PFSK-1 (cell line): ENCODE measurements around the gene AKAP8L.

ENCODE experiments used
- FOXP2 ChIP-seq: optimal IDR thresholded peaks from 2 replicates; pipeline ENCODE3; 2011; ENCODE audit warnings: borderline replicate concordance, control low read depth, inconsistent platforms; ENCODE audit not compliant: insufficient read depth; ENCODE audit errors: extremely low read length, extremely low read depth
- POLR2AphosphoS5 ChIP-seq: IDR thresholded peaks from 2 replicates; pipeline ENCODE4 v1.6.1; 2012; ENCODE audit warnings: low read depth, mild to moderate bottlenecking, control low read depth, low read length, moderate library complexity
- SIN3A ChIP-seq: IDR thresholded peaks from 2 replicates; pipeline ENCODE4 v1.6.1; 2012; ENCODE audit warnings: mild to moderate bottlenecking, low read length, moderate library complexity, borderline replicate concordance; ENCODE audit not compliant: insufficient read depth
- TAF1 ChIP-seq: IDR thresholded peaks from 2 replicates; pipeline ENCODE4 v1.6.1; 2012; ENCODE audit warnings: low read length, control low read depth, borderline replicate concordance; ENCODE audit not compliant: insufficient read depth
- TF ChIP-seq, protein P1 (sequence below), 2 experiments: IDR thresholded peaks; 2 replicates each; pipeline versions ENCODE4 v1.6.1 to v1.8.0; 2011 to 2012; ENCODE audit warnings: low read depth in 2 of 2, low read length in 2 of 2, control low read depth in 1 of 2, inconsistent platforms in 1 of 2, mild to moderate bottlenecking in 1 of 2, moderate library complexity in 1 of 2; ENCODE audit not compliant: insufficient read depth in 1 of 2

Gene AKAP8L

DNA sequence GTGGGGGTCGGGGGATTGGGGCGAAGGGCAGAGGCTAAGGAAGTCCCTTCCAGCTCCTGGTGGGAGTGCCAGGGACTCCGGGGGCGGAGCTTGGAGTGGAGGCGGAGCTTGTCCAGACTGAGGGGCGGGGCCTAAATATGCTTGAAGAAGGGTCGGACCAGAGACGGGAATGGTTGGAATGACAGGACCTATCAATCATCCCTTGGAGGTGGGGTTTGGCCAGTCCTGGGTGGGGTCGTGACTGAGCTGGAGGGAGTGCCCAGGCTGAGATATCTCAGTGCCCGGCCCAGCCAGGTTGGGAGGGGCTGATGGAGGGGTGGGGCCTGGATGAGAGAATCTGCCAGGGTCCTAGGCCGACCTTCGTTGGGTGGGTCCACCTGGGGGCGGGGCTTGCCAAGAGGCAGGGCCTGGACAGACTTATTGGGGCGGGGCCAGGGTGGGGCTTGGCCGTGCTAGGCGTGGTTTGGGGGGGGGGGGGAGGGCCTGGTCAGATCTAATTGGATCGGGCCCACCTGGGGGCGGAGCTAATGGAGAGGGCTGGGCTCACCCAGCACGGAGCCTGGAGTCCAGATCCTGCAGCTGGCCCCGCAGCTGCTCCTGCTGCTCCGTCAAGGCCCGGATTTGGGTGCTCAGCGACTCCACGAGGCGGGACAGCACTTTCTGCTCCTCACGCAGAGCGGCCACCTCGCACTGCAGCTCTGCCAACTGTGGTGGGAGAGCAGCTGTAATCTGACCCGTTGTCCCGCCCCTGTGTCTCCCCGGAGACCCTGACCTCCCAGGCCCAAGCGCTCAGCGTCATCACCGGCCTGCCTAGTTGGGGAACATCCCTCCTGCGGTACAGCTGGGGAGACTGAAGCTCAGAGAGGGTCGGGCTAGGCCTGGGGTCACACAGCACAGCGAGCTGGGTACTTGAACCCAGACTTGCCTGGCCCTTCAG lies 33.6 kb upstream of the AKAP8L start:
- TF ChIP-seq FOXP2, result no peak
- no peak for TF ChIP-seq TAF1

DNA sequence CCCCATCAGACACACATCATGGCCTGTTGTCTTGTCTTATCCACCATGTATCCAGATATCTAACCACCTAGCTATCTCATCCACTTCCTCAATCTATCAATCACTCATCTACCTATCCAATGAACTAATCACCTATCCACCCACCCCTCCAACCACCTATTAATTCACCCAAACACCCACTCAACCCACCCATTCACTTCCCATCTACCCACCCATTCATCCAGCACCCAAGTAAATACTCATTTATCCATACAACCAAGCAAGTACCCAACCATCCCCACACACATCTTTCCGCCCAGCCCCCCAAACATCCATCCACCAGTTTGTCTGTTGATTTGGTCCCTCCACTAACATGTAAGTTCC lies 31.7 kb upstream of the AKAP8L start:
- TF ChIP-seq, protein P1, sequence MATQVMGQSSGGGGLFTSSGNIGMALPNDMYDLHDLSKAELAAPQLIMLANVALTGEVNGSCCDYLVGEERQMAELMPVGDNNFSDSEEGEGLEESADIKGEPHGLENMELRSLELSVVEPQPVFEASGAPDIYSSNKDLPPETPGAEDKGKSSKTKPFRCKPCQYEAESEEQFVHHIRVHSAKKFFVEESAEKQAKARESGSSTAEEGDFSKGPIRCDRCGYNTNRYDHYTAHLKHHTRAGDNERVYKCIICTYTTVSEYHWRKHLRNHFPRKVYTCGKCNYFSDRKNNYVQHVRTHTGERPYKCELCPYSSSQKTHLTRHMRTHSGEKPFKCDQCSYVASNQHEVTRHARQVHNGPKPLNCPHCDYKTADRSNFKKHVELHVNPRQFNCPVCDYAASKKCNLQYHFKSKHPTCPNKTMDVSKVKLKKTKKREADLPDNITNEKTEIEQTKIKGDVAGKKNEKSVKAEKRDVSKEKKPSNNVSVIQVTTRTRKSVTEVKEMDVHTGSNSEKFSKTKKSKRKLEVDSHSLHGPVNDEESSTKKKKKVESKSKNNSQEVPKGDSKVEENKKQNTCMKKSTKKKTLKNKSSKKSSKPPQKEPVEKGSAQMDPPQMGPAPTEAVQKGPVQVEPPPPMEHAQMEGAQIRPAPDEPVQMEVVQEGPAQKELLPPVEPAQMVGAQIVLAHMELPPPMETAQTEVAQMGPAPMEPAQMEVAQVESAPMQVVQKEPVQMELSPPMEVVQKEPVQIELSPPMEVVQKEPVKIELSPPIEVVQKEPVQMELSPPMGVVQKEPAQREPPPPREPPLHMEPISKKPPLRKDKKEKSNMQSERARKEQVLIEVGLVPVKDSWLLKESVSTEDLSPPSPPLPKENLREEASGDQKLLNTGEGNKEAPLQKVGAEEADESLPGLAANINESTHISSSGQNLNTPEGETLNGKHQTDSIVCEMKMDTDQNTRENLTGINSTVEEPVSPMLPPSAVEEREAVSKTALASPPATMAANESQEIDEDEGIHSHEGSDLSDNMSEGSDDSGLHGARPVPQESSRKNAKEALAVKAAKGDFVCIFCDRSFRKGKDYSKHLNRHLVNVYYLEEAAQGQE (IDR thresholded peaks at IDR 0.05; ENCODE audit: insufficient read depth in 1 of 2, low read depth in 2 of 2, low read length in 2 of 2), result no peak
- TF ChIP-seq SIN3A, result no peak
- TF ChIP-seq POLR2AphosphoS5, result no peak
- TF ChIP-seq TAF1, result no peak
- TF ChIP-seq FOXP2, result no peak

DNA sequence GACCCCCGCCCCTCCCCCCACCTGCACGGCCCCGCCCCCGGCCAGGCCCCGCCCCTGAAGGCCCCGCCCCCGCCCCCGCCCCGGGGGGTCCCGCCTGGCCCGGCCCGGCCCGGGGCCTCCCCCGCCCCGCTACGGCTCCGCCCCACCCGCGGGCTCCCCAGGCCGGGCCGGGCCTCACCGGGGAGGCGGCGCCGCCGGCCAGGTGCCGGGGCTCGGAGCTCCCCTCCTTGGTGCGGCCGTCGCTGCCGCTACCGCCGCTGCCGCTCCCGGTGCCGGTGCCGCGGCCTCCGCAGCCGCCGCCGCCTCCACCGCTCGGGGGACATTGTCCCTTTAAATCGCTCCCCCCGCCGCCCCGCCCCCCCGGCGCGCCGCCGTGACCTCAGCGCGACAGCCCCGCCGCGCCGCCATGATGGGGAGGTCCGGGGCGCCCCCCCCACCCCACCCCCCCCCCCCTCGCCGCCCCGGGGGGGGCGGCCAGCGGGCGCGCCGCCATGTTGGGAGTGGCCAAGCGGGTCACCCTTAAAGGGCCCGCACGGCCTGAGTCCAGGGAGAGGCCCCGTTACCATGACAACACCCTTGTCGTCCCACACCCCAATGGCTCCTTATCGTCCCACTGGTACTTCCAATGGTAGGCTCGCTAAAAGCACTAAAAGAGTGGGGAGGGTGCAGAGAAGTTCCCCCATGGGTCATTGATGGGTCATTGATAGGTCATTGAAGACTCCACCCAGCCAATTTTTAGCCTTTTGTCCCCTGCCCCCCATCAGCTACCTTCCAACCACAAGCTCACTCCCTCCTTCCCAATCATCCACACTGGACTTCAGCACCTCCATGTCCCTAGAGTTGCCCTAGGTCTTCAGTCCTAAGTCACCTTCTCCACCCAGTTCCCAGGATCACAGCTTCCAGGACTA lies 31.1 kb upstream of the AKAP8L start, which contains the start of gene WIZ:
TSS of gene WIZ (minus strand) at position 337 of the 908 bp plus-strand sequence. CDS start 1,649 bp downstream, outside the sequence.
- TF ChIP-seq TAF1 (no peak), POLR2AphosphoS5 (no peak), FOXP2 (peak; percentile 2), SIN3A (no peak)
- TF ChIP-seq, protein P1 (IDR thresholded peaks at IDR 0.05; ENCODE audit: insufficient read depth in 1 of 2, low read depth in 2 of 2, low read length in 2 of 2), result no peak

DNA sequence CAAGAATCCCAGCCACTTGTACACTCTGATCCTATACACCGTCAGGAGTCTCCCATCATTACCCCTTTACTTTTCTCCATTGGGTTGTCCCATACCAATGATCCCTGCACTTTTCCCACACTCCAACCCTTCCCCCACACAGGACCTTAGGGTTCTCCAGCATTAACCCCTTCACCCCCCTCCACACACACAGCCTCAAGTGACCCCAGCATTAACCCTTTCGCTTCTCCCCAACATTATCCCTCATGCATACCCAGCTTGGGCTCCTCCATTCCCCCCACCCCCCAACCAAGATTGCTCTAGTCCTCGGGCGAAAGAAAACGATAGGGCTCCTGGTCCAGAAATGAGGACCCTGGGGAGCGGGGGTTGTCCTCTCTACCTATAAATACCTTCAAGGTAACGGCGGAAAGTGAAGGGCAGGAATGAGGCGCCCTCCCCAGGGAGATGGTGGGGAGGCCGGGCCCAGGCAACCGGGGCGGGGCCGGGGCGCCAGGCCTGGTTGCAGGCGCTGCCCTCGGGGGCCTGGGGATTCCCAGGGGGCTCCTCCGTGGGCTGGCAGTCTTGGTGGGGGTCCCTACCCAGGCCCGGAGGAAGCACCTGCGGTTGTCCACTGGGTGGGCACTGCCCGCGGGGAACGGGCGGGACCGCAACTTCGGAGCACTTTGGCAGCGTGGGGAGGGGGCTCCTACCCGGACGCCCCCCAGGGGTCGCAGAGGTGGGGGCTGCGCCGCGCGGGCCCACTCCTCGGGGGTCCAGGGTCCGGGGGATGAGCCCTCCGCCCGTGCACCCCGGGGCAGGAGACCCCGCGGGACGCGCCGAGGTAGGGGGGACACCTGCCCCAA lies 30.2 kb upstream of the AKAP8L start:
- no peak for TF ChIP-seq SIN3A
- TF ChIP-seq TAF1, result no peak
- TF ChIP-seq, protein P1 (IDR thresholded peaks at IDR 0.05; ENCODE audit: insufficient read depth in 1 of 2, low read depth in 2 of 2, low read length in 2 of 2), result no peak
- no peak for TF ChIP-seq POLR2AphosphoS5
- TF ChIP-seq FOXP2, result no peak
